Endothelial cell of coronary artery (primary cell): ENCODE measurements around the gene GRK6. TPM values are rescaled to one million over a fixed set of nuclear protein-coding genes. Genes with fewer than 3 reads are reported as not detected.

Experiments
- total RNA-seq: library from RNA; depleted of rRNA; stranded (reverse); fragments of >200 nt; gene quantifications from 2 replicates; pipeline ENCODE4 v1.2.3, GENCODE V29; 2014

GRK6 gene
- total RNA-seq = 23.5 and 26.3 TPM in 2 replicates

GRCh38 chr5:177426566-177427210 is at the start of gene GRK6:
Gene GRK6 (plus strand): TSS chr5:177426676. CDS start chr5:177426846, 170 bp downstream.

GRCh38 chr5:177384134-177384533 is 42.3 kb upstream of the GRK6 start, which contains the start of gene SLC34A1:
Gene SLC34A1 (plus strand): TSS chr5:177384434. CDS start chr5:177385742, 1,308 bp downstream.

DNA sequence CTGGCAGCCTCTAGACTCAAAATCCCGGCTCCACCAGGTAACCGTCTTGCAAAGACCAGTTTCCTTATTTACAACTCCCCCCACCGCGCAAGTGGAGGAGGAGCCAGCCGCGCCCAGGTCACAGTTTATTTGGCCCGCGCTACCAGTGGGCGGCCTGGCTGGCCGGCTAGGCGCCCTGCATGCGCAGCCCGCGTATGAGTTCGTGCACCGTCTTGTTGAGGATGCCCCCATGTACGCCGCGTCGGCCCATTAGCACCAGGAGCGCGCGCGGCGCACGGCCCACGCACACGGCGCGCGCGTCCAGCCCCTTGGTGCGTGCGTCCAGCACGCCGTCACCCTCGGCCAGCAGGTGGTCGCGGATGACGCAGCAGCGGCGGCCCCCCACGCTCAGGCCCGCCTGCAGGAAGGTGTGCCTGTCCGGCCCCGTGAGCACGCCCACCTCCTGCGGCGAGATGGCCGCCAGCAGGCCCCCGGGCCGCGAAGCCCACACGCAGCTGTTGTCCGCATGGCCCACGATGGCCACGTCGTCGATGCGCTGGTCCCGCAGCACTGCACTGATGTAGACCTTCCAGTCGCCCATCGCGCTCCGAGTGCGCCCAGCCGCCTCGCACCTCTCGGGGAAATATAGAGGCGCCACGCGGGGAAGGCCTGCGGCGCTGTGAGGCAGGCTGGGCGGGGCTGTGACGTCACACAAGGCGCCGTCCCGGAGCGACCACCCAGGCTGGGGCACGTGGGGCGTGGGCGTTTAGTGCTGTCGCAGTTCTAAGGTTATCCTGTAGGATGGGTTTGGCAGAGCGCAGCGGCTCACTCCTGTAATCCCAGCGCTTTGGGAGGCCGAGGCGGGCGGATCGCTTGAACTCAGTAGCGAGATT is 26.2 kb upstream of the GRK6 start, which contains the start of gene PFN3:
Gene PFN3, minus strand, starts transcription at position 665 of the 872 bp plus-strand sequence. Its CDS starts 85 bp downstream, at position 580.

DNA sequence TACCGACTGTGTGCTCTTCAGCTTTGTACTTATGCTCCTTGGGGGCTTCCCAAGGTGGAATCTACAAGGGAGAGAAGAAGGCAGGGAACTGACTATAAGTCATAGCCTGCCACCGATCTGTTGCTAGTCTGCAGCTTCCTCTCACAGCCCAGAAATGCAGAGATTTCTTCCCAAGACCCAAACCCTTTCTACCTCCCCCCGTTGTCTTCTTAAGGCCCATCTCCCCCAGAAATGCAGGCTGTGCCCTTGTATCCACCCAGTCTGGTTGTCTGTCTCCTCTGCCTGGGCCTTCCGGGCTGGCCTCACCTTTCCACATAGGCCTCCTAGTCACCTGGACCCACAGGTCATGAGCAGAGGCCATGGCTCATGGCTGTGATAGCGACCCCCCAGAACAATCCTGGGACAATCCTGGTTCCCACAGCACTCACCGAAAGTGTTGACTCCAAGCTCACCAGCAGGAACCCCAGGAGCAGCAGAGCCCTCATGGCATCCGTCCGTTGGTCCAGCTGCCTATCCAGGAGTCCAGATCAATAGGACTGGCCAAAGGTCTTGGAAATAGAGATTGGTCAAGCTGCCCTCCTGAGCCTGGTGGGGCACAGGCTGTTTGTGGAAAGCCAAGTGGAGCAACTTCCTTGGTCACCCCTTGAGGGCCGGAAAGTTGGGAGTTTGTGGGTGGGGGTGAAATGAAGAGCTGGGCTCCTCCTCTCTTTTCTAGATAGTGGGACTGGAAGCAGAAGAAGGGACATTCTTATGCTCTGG is 17.3 kb upstream of the GRK6 start, which contains the start of gene F12:
Gene F12, minus strand, starts transcription at position 522 of the 759 bp plus-strand sequence. Its CDS starts 37 bp downstream, at position 485.

GRCh38 chr5:177446200-177447065 is 20.0 kb downstream of the GRK6 start, which contains the start of gene PRR7:
Gene PRR7 (plus strand): TSS chr5:177446814. CDS start chr5:177455068, 8,254 bp downstream.

DNA sequence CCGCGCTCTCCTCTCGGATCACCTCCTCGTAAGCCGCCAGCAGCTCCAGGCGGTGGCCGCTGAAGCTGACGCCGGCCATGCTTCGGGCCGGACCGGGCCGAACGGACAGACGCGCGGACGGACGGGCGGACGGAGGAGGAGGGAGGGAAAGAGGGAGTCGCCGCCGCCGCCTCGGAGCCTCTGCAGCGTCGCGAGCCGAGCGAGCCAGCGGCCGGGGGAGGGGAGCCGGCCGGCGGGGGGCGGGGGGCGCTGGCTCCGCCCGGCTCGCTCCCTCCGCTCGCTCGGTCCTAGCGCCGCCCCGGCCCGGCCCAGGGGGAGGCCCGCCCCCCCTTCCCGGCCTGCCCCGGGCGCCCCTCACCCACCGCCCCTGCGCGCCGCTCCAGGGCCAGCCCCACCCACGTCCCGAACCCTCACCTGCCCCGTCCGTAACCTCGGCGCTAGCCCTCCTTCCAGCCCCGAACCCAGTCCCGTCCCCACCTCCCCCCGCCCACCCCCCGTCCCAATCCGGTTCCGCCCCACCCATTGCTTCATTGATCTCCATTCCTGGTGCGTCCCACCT is 47.0 kb downstream of the GRK6 start, which contains the start of gene DBN1:
Gene DBN1, minus strand, starts transcription at position 192 of the 559 bp plus-strand sequence. Its CDS starts 113 bp downstream, at position 79.

Other genes starting within 250 kb of the GRK6 start
- 14.0 and 22.0 TPM in 2 replicates for gene RAB24, start 123.0 kb upstream of the GRK6 start, total RNA-seq
- gene PRELID1, start 122.9 kb upstream of the GRK6 start, total RNA-seq = 114 and 156 TPM in 2 replicates
- gene MXD3, start 114.8 kb upstream of the GRK6 start, total RNA-seq = 6.6 and 12.1 TPM in 2 replicates
- 355 and 366 TPM in 2 replicates for gene LMAN2, start 75.0 kb upstream of the GRK6 start, total RNA-seq
- 4.5 and 5.5 TPM in 2 replicates for gene RGS14, start 68.8 kb upstream of the GRK6 start, total RNA-seq
- not detected in 2 replicates for gene SLC34A1, start 42.2 kb upstream of the GRK6 start, total RNA-seq
- gene PFN3, start 26.0 kb upstream of the GRK6 start, total RNA-seq = not detected in 2 replicates
- 0.56 and 0.99 TPM in 2 replicates for gene F12, start 17.1 kb upstream of the GRK6 start, total RNA-seq
- gene PRR7, start 20.1 kb downstream of the GRK6 start, total RNA-seq = 3.5 and 5.9 TPM in 2 replicates
- 204 and 221 TPM in 2 replicates for gene DBN1, start 47.0 kb downstream of the GRK6 start, total RNA-seq
- 75.5 and 132 TPM in 2 replicates for gene PDLIM7, start 70.9 kb downstream of the GRK6 start, total RNA-seq
- 1.8 and 2.5 TPM in 2 replicates for gene DOK3, start 83.2 kb downstream of the GRK6 start, total RNA-seq
- gene DDX41, start 90.3 kb downstream of the GRK6 start, total RNA-seq = 129 and 138 TPM in 2 replicates
- gene FAM193B, start 127.9 kb downstream of the GRK6 start, total RNA-seq = 11.5 and 22.0 TPM in 2 replicates
- 156 and 233 TPM in 2 replicates for gene TMED9, start 165.5 kb downstream of the GRK6 start, total RNA-seq
- gene B4GALT7, start 173.5 kb downstream of the GRK6 start, total RNA-seq = 29.4 and 35.0 TPM in 2 replicates